Endothelial cell of umbilical vein (primary cell): ENCODE results near the gene FILIP1L. TPM values are rescaled to one million over a fixed set of nuclear protein-coding genes. Genes with fewer than 3 reads are reported as not detected.

Source experiments
- BruUV-seq: library from RNA; stranded (reverse); fragments of 400-500 nt; replicated peaks from 2 replicates; lab custom pipeline; 2021; lab: Mats Ljungman, UMichigan
- CTCF ChIA-PET: fragments of 300-600, 350-600 bp; sonication (Branson Sonifier 250); formaldehyde crosslinking; loops from one replicate; lab custom pipeline; 2021; ENCODE audit warnings: antibody characterized with exemption, inconsistent platforms; lab: Charles Lee
- POLR2A ChIA-PET: fragments of 300-600, 350-600 bp; sonication (Branson Sonifier 250); formaldehyde crosslinking; loops from one replicate; lab custom pipeline; 2021; ENCODE audit warnings: antibody characterized with exemption, inconsistent platforms; lab: Charles Lee
- DNase-seq: peaks from one replicate; pipeline ENCODE4 v3.0.0-alpha.2; 2011; ENCODE audit warnings: low read depth, low spot score
- FAIRE-seq: peaks from 2 replicates; lab custom pipeline; 2011; peaks lifted over from hg19 to GRCh38; lab: Jason Lieb, UNC
- H2AFZ ChIP-seq: 2 replicates; pipeline ENCODE4 v1.6.0; 2012; ENCODE audit warnings: low read depth, low read length, control low read depth, inconsistent platforms
- H3K27ac ChIP-seq: 2 replicates; pipeline ENCODE4 v1.5.1; 2011; ENCODE audit warnings: low read depth, mild to moderate bottlenecking, control low read depth, low read length, moderate library complexity; ENCODE audit not compliant: insufficient read depth
- H3K27me3 ChIP-seq, 2 experiments: 2 replicates each; pipeline versions ENCODE4 v1.6.0 to v1.6.1; 2011; ENCODE audit warnings: low read length in 2 of 2, mixed read lengths in 1 of 2; ENCODE audit not compliant: control insufficient read depth in 2 of 2, insufficient read depth in 2 of 2
- H3K36me3 ChIP-seq, 2 experiments: 2 replicates in 1 of 2; 3 replicates in 1 of 2; pipeline ENCODE4 v1.5.1; 2011; ENCODE audit warnings: low read length in 2 of 2, mild to moderate bottlenecking in 1 of 2, moderate library complexity in 1 of 2; ENCODE audit not compliant: control insufficient read depth in 2 of 2, insufficient read depth in 2 of 2; ENCODE audit errors: extremely low read depth in 1 of 2
- H3K4me1 ChIP-seq: 3 replicates; pipeline ENCODE4 v1.5.1; 2011; ENCODE audit warnings: mild to moderate bottlenecking, low read length; ENCODE audit not compliant: control insufficient read depth, insufficient read depth; ENCODE audit errors: extremely low read depth
- H3K4me2 ChIP-seq: 2 replicates; pipeline ENCODE4 v1.6.1; 2011; ENCODE audit warnings: low read length, control low read depth, mixed read lengths; ENCODE audit not compliant: insufficient read depth
- H3K4me3 ChIP-seq, 3 experiments: fragments of 200-600 bp in 1 of 3; sonication (generic), shearing (Covaris generic) in 1 of 3; replicated peaks in 1 of 3; 2 replicates each; pipeline ENCODE4 v1.5.1; 2011 to 2016; ENCODE audit warnings: control low read depth in 3 of 3, low read length in 3 of 3, mild to moderate bottlenecking in 2 of 3, inconsistent platforms in 1 of 3, low read depth in 1 of 3, moderate library complexity in 1 of 3; ENCODE audit not compliant: insufficient read depth in 1 of 3
- H3K79me2 ChIP-seq: 2 replicates; pipeline ENCODE4 v1.6.0; 2012; ENCODE audit warnings: low read length, inconsistent platforms; ENCODE audit not compliant: control insufficient read depth, insufficient read depth
- H3K9ac ChIP-seq: replicated peaks from 2 replicates; pipeline ENCODE3; 2011; ENCODE audit warnings: low read length, control low read depth; ENCODE audit not compliant: insufficient read depth; ENCODE audit errors: extremely low read depth
- H3K9me1 ChIP-seq: replicated peaks from 3 replicates; pipeline ENCODE4 v1.6.0; 2011; ENCODE audit warnings: mild to moderate bottlenecking, low read length; ENCODE audit not compliant: control insufficient read depth, insufficient read depth; ENCODE audit errors: extremely low read depth
- H3K9me3 ChIP-seq: replicated peaks from 2 replicates; pipeline ENCODE4 v1.5.1; 2012; ENCODE audit warnings: low read length, inconsistent platforms; ENCODE audit not compliant: control insufficient read depth, insufficient read depth
- H4K20me1 ChIP-seq: replicated peaks from 2 replicates; pipeline ENCODE3; 2011; ENCODE audit warnings: mild to moderate bottlenecking, low read length; ENCODE audit not compliant: control insufficient read depth, insufficient read depth; ENCODE audit errors: extremely low read depth
- CTCF ChIP-seq, 2 donors: IDR thresholded peaks; 1 replicate in 1 of 2; 2 replicates in 1 of 2; pipeline ENCODE4 v1.5.1; 2011; ENCODE audit warnings: low read length in 2 of 2, mild to moderate bottlenecking in 2 of 2, moderate library complexity in 2 of 2, control low read depth in 1 of 2, inconsistent platforms in 1 of 2, low read depth in 1 of 2; ENCODE audit not compliant: insufficient read depth in 1 of 2; ENCODE audit errors: extremely low read depth in 1 of 2
- EZH2 ChIP-seq: IDR thresholded peaks from 2 replicates; pipeline ENCODE4 v1.6.1; 2012; ENCODE audit warnings: borderline replicate concordance, low read depth, mild to moderate bottlenecking, moderate library complexity, low read length, inconsistent platforms; ENCODE audit not compliant: severe bottlenecking
- dilution Hi-C: fragments of 300-500 bp; cut with MboI; formaldehyde crosslinking; loops from one replicate; pipeline ENCODE4 v1.15.0; 2019; ENCODE audit warnings: low sequenced_read_pairs; ENCODE audit not compliant: extremely low pct_ligation_motif_present
- intact Hi-C: fragments of 100-400 bp; cut with micrococcal nuclease; formaldehyde crosslinking; loops from one replicate; pipeline ENCODE4 v1.10.0; 2022
- microRNA-seq: library from miRNA; unstranded; fragments of <30 nt; microRNA quantifications from one replicate; pipeline ENCODE4 v1.2.0, GENCODE V29; 2021; ENCODE audit warnings: borderline number of aligned reads, borderline replicate concordance
- polyA plus RNA-seq, 4 experiments: library from polyadenylated mRNA; depleted of rRNA in 3 of 4; stranded (reverse) in 3 of 4; unstranded in 1 of 4; fragments of >200 nt; gene quantifications; 2 replicates each; pipeline versions ENCODE4 v1.2.1 to v1.2.3, GENCODE V29; 2011 to 2012; ENCODE audit warnings: missing spikeins in 1 of 4
- small RNA-seq: library from RNA; depleted of rRNA; stranded (forward); fragments of <200 nt; gene quantifications from one replicate; pipeline ENCODE3, GENCODE V24; 2012; ENCODE audit warnings: low replicate concordance, low read depth; ENCODE audit not compliant: insufficient read depth, insufficient read length
- total RNA-seq: library from RNA; stranded (reverse); gene quantifications from 2 replicates; pipeline ENCODE4 v1.2.3, GENCODE V29; 2021
- TF ChIP-seq, protein P1 (sequence below): IDR thresholded peaks from 2 replicates; pipeline ENCODE4 v1.6.1; 2011; ENCODE audit not compliant: insufficient read depth, insufficient read length

FILIP1L gene
- total and polyA plus RNA-seq, 2 donors (not counting 3 experiments of a cell fraction or from before 2014, with no cell fraction given), result 26.0 to 29.9 TPM

DNA sequence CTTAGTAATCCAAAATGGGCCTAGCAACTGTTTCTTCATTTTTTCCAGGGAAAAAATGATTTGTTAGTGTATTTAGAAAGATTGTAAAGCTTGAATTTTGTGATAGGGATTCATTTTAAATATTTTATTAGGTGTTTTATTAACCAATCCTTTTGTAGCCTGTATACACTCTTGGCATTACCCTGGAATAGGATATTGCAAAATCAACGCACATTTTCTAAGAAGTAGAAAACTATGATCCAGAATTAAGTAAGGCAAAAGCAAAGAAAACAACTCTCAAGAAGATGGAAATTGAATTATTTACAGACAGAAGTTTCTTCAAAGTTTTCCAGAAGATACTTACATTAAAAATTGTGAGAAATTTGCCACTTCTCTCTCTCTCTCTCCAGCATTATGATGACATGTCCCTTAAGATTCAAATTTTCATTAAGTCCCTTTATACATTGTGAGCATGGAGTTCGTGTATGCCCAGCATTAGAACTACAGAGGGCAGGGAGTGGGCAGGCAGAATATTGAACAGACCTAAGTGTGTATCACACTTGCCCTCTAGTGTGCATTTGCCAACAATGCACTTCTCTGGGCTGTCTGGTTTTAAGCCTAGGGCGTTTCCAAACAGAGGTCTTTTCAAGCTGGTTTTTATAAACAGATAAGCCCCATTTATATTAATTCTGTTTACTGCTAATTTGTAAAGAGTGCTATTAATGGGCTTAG lies 325.1 kb downstream of the FILIP1L start:
- TF ChIP-seq, protein P1, sequence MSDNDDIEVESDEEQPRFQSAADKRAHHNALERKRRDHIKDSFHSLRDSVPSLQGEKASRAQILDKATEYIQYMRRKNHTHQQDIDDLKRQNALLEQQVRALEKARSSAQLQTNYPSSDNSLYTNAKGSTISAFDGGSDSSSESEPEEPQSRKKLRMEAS, result no peak
- TF ChIP-seq EZH2 (no peak), CTCF (IDR thresholded peaks at IDR 0.05; ENCODE audit: extremely low read depth in 1 of 2, insufficient read depth in 1 of 2, low read depth in 1 of 2, low read length in 2 of 2) (peak; percentile 52 to 58)
- DNase-seq, result peak; percentile 68
- dilution Hi-C loops, result no loop called here
- no peak overlapping the region for H3K27ac ChIP-seq
- H2AFZ ChIP-seq, result no peak overlapping the region
- peak; percentile 78 for FAIRE-seq
- H3K36me3 ChIP-seq, result peaks cover 4 to 11% of the 10 kb centered on the region in 2 experiments
- no TSS peak for BruUV-seq
- no peaks in the 10 kb centered on the region for H3K9me3 ChIP-seq
- ChIA-PET POLR2A (no interaction called here), CTCF (interaction anchor here (0.6 to 3.1 kb wide), 22 partner anchors 9 to 972 kb away, joined by 3 to 22 read pairs (median 3); partner anchors contain the start of gene CMSS1)
- H3K9ac ChIP-seq, result no peak overlapping the region
- no peaks in the 10 kb centered on the region for H3K27me3 ChIP-seq
- no peaks in the 10 kb centered on the region for H3K9me1 ChIP-seq
- no peak overlapping the region for H3K4me3 ChIP-seq
- no peaks in the 10 kb centered on the region for H3K79me2 ChIP-seq
- no peaks in the 10 kb centered on the region for H4K20me1 ChIP-seq
- H3K4me2 ChIP-seq, result no peak overlapping the region
- intact Hi-C loops, result loop anchor here (1.0 to 2.0 kb wide), 2 partner anchors 675 to 766 kb away; no protein-coding TSS in a partner anchor
- no peaks in the 10 kb centered on the region for H3K4me1 ChIP-seq

Small RNA genes within 50 kb of the gene (microRNA-seq; reads per million reads assigned to microRNA genes)
- not detected for gene MIR3921

Small RNA genes within 50 kb of the gene (small RNA-seq; reads per million reads assigned to genes)
- not detected for gene MIR3921

Other genes with a start within 250 kb of the FILIP1L start
- gene TBC1D23, start 146.5 kb upstream of the FILIP1L start, total RNA-seq, result 30.0 and 34.8 TPM in 2 replicates
- 6.9 and 10.3 TPM in 2 replicates for gene TBC1D23, start 146.5 kb upstream of the FILIP1L start, polyA plus RNA-seq
- 20.5 and 29.1 TPM in 2 replicates for gene NIT2, start 220.3 kb upstream of the FILIP1L start, total RNA-seq
- gene NIT2, start 220.3 kb upstream of the FILIP1L start, polyA plus RNA-seq, result 14.4 and 19.4 TPM in 2 replicates